GM10847 (cell line): ENCODE measurements around the gene AZU1.

Source experiments
- POLR2A ChIP-seq: IDR thresholded peaks from 2 replicates; pipeline ENCODE4 v1.6.1; 2011; ENCODE audit not compliant: insufficient read length; ENCODE audit errors: extremely low read depth

The AZU1 gene

DNA sequence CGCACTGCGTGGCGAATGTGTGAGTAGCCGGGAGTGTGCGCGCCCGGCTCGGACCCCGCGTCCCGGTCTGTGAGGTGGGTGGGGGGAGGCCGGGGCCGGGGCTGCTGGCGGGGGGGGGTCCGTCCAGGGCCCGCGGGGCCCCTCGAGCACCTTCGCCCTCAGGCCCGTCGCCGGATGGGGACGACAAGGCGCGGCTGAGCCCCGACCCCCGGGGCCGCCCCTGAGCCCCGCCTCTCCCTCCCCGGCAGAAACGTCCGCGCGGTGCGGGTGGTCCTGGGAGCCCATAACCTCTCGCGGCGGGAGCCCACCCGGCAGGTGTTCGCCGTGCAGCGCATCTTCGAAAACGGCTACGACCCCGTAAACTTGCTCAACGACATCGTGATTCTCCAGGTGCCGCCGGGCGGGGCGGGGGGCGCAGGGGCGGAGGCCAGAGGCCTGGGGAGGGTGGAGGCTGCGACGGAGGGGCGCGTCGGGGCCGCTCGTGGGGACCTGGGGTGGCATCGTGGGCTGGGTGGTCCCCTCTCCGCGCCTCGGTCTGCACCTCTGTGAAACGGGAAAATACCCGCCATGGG is 25.5 kb downstream of the AZU1 start:
- no peak for TF ChIP-seq POLR2A

DNA sequence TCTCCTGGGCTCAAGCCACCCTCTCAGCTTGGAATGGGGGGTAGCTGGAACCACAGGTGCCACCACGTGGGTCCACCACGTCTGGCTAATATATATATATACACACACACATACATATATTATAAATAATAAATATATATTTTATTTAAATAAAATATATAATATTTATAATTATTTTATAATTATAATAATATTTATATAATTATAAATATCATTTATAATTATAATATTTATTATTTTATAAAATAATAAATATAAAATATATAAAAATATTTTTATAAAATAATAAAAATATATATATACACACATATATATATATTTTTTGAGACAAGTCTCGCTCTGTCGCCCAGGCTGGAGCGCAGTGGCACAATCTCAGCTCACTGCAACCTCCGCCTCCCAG is 26.9 kb downstream of the AZU1 start:
- no peak for TF ChIP-seq POLR2A

DNA sequence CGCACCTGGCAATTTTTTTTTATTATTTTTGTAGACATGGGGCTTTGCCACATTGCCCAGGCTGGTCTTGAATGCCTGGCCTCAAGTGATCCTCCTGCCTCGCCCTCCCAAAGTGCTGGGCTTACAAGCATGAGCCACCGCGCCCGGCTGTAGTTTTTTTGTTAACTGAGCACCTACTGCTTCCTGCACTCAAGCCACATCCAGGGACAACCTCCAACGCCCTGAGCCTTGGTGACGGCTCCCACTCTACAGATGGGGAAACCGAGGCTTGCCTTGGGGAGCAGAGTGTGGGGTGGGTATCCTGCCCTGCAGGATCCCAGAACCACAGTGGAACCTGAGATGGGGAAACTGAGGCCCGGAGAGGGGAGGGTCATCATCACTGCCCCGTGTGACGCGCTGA is 27.5 kb downstream of the AZU1 start:
- no peak for TF ChIP-seq POLR2A

DNA sequence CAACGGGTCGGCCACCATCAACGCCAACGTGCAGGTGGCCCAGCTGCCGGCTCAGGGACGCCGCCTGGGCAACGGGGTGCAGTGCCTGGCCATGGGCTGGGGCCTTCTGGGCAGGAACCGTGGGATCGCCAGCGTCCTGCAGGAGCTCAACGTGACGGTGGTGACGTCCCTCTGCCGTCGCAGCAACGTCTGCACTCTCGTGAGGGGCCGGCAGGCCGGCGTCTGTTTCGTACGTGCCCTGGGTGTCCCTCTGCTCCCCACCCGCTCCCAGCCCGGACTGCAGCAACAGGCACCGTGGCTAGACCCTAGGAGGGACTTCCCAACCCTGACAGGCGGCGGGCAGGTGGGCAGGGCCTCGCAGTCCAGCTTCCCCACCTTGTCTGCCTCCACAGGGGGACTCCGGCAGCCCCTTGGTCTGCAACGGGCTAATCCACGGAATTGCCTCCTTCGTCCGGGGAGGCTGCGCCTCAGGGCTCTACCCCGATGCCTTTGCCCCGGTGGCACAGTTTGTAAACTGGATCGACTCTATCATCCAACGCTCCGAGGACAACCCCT is 28.0 kb downstream of the AZU1 start:
- no peak for TF ChIP-seq POLR2A

DNA sequence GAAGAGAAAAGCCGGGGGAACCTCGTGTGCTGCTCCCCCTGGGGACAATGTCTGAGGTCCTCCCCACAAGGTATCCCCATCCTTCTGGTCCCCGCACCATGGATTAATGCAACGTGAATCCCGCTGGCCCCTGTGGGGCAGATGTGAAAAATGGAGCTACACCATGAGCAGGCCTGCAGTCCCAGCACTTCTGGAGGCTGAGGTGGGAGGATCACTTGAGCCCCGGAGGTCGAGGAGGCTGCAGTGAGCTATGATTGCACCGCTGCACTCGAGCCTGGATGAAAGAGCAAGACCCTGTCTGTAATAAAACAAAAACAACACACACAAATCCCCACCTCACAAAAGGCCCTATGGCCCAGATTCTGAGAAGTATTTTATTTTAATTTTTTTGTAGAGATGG is 30.6 kb downstream of the AZU1 start:
- no peak for TF ChIP-seq POLR2A

DNA sequence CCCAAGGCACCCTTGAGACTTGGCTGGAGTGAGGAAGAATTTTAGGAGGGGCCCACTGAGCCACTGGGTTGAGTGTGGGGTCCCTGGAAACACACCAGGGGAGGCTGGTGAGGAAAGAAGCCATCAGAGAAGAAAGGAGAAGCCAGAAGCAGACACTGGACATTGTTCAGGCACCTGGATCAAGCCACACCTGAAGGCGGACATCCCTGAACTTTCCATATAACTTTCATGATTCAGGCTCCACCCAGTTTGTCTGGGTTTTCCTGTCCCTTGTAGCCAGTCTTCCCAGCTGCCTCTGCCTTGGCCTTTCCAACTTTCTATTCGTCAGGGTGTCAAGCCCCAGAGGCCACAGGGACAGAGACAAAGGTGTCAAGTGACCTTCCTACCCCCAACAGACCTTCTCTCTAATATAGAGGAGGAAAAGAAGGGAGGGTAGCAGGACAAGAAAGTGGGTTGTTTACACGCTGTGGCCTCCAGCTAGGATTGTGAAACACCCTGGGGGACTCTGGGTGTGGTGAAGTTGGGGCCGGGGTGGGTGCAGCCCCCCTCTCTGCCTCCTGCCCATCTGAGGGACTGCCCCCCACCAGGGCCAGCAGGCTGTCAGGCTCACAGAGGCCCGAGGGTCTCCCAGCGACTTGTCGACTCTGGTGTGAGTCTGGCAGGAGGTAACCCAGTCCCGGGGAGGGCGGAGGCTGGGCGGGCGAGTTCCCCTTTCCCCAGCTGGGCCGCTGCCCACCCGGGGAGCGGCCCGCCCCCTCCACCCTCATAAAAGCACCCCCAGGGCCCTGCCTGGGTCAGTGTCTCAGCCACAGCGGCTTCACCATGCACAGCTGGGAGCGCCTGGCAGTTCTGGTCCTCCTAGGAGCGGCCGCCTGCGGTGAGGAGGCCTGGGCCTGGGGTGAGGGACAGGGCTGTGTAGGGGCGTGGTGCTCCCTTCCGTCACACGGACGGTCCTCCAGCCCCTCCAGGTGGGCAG is 31.5 kb downstream of the AZU1 start, which contains the start of gene CFD:
Gene CFD, plus strand, starts transcription at position 797 of the 976 bp plus-strand sequence. Its CDS starts 26 bp downstream, at position 823.
- no peak for TF ChIP-seq POLR2A

DNA sequence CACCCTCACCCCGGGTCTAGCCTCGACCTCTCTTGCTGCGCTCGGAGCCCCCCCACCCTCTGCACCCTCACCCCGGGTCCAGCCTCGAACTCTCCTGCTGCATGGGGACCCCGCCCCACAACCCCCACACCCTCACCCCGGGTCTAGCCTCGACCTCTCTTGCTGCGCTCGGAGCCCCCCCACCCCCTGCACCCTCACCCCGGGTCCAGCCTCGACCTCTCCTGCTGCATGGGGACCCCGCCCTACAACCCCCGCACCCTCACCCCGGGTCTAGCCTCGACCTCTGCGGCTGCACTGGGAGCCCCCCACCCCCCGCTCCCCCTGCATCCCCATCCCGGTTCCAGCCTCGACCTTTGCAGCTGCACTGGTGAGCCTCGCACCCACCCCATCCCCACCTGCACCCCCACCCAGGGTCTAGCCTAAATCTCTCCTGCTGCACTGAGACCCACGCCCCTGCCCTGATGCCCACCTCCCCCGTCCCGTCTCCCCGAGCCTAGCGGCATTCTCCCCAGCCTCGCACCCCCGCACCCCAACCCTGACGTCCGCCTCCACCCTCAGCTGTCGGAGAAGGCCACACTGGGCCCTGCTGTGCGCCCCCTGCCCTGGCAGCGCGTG is 33.6 kb downstream of the AZU1 start:
- TF ChIP-seq POLR2A, result no peak

DNA sequence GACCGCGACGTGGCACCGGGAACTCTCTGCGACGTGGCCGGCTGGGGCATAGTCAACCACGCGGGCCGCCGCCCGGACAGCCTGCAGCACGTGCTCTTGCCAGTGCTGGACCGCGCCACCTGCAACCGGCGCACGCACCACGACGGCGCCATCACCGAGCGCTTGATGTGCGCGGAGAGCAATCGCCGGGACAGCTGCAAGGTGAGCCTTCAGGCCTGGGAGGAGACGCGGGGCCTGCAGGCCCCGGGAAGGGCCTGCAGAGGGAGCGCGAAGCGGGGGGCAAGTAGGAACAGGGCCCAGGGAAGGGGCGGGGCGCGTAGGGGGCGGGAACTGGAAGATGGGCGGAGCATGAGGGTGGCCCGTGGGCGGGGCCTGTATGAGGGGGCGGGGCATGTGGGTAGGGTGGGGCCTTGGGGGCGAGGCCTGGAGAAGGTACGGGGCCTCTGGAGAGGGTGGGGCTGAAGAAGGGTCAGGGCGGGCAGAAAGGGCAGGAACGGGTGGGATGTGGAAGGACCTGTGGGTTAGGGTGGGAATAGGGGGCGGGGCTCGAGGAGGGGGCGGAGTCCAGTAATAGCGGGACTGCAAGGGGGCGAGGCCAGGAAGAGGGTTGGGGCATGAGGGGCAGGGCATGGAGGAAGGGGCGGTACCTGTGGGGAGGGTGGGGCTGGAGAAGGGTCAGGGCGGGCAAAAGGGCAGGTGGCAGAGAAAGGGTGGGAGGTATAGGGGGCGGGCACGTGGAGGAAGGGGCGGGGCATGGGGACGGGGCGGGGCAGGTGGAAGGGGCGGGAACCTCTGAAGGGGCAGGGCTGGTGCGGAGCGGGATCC is 34.3 kb downstream of the AZU1 start:
- no peak for TF ChIP-seq POLR2A

DNA sequence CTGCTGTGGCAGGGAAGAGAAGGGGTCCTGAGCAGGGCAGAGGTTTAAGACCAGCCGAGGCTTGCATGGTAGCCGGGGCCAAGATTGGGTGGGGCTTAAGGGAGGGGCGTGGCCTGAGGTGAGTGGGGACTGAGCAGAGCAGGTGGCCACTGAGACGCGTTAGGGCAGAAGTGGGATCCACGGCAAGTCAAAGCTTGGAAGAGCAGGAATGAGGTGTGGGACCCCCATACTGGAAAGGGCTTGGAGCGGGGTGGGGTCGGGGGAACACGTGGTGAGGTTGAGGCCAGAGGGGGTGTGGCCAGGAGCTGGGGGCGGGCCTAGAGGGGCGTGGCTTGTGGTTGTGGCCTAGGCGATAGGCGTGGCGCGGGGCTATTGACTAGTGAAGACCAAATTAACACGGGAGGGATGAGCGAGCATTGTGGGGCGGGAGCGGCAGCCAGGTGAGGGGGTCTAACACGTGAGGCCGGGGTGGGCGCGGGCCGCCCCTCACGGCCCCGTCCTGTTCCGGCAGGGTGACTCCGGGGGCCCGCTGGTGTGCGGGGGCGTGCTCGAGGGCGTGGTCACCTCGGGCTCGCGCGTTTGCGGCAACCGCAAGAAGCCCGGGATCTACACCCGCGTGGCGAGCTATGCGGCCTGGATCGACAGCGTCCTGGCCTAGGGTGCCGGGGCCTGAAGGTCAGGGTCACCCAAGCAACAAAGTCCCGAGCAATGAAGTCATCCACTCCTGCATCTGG is 35.1 kb downstream of the AZU1 start:
- TF ChIP-seq POLR2A, result no peak

DNA sequence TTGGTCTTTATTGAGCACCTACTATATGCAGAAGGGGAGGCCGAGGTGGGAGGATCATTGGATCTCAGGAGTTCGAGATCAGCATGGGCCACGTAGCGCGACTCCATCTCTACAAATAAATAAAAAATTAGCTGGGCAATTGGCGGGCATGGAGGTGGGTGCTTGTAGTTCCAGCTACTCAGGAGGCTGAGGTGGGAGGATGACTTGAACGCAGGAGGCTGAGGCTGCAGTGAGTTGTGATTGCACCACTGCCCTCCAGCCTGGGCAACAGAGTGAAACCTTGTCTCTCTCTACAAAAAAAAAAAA is 35.6 kb downstream of the AZU1 start:
- TF ChIP-seq POLR2A, result no peak

DNA sequence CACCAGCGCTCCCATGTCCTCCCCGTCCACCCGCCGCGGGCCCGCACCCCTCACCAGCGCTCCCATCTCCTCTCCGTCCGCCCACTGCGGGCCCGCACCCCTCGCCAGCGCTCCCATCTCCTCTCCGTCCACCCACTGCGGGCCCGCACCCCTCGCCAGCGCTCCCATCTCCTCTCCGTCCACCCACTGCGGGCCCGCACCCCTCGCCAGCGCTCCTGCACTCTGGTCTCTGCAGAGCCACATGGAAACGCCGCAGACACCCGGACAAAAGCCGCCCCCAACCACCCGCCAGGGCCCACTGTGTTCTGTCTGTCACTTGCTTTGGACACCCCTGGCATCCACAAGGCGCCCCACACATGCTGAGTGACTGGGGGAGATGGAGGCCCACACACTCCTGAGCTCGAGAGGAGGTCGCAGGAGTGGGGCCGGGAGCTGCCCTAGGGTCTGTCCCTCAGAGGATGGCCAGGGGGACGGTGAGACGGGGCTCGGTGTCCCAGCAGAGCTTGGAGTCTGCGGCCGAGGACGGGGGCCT is 39.2 kb downstream of the AZU1 start:
- TF ChIP-seq POLR2A, result no peak

DNA sequence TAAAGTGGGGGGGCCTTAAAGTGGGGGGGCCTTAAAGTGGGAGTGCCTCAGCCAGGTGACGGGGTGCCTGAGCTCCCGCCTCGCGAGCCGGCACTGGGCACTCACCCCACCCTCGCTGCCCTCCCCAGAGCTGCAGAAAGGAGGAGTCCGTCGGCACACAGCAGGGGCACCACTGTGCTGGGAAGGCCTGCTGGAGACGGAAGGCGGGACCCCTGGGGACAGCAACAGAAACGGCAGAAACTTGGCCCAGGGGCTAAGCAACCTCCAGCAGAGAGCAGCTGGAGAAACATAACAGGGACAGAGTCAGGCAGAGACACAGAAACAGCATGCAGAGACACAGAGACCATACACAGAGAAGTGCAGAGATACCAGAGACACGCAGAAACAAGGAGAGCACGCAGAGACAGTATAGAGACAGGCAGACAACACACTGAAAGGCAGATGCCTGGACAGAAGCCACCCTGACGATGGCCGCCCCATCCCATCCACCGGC is 39.7 kb downstream of the AZU1 start:
- no peak for TF ChIP-seq POLR2A

DNA sequence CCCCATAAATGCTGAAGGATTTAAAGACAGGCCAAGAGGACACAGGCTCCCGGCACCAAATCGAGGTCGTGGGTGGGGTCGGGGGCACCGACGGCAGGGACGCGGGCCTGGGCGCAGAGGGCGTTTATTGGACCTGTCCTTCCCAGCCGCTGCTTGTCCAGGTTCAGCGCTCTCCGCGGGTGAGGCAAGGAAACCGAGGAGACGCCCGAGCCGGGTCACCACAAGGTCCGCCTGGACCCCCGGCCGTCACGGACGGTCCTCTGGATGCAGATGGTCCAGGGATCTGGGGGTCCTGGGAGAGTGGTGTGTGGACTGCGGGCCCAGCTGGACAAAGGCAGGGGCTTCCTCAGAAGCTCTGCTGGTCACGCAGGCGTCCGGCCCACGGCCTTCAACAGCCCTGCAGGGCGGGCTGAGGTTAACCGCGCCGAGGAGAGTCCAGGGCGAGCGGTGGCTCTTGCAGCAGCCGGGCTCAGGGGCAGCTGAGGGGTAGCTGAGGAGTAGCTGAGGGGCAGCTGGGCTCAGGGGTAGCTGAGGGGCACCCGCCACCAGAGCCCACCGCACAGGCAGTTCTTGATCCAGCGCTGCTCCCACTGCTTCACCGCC is 40.3 kb downstream of the AZU1 start:
- no peak for TF ChIP-seq POLR2A

DNA sequence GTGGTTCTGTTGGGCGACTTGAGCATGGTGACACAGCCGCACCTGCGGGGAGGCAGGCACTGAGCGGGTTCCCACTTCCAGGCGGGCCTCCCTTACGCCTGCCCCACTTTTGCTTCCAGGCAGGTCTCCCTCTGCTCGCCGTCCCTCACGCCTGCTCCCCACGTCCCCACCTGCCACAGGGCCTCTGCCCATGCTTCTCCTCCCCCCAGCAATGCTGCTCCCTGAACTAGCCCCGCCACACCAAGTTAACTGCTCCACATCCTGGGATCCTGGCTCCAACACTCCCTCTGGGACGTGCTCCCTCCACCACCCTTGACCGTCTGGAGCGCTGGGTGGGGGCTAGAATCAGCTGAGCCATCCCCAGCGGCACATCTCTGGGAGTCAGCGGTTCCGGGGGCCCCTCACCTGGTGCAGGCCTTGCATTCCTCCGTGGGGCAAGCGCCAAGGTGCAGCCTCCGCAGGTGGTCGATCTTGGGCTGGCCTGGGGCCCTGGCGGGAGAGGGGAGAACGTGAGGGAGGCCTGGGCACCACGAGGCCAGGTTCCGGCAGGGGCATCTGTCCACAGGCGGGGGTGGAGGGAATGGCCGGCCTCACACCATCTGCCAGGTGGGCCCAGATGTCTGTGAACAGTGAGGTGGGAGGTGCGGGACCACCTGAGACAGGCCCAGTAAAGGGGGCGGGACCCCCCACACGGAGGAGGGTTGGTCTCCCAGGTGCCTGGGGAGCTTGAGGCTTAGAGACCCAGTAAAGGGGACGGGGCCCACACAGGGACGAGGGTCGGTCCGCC is 41.0 kb downstream of the AZU1 start:
- no peak for TF ChIP-seq POLR2A
